ENCODE measurements around the gene LRGUK.

Gene LRGUK

DNA sequence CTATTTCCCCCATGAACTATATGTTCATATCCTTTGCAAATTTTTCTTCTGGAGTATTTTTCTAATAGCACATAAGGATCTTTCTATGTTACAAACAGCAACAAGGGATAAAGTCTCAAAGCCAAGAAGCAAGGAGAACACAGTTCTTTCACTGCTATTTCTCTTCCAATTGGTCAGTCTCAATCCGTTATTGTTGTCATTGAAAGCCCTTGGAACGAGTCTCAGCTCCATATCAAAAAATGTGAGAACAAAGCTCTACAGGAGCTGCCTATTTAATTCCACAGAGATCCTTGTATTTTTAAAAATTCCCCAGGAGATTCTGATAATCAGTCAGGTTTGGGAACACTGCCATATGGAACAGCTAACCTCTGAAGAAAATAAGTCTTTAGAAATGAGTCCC is 173.8 kb downstream of the LRGUK start:
- no peak for DNase-seq
- TF ChIP-seq POLR2A (IDR thresholded peaks at IDR 0.05; ENCODE audit: low read length), result no peak
- no peak for TF ChIP-seq GATA1 (IDR thresholded peaks at IDR 0.05; ENCODE audit: low read depth, low read length)

DNA sequence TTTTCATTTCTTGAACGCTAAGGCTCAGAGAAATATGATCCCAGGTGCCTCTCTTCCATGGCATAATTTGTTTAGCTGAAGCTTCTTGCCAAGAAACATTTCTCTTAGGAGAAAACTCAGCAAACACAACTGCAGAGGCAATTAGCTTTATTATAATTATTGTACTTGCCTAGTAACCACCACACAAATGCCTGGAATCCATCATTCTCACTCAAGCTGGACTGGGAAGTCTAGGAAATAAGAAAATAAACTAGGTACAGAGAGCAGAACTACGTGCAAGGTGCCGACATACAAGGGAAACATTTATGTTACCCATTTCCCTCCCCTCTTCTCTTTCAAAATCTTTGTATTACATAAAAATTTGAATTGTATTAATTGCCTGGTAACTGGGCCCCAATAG is 174.5 kb downstream of the LRGUK start:
- TF ChIP-seq GATA1 (IDR thresholded peaks at IDR 0.05; ENCODE audit: low read depth, low read length) (no peak), POLR2A (IDR thresholded peaks at IDR 0.05; ENCODE audit: low read length) (no peak)
- no peak for DNase-seq

DNA sequence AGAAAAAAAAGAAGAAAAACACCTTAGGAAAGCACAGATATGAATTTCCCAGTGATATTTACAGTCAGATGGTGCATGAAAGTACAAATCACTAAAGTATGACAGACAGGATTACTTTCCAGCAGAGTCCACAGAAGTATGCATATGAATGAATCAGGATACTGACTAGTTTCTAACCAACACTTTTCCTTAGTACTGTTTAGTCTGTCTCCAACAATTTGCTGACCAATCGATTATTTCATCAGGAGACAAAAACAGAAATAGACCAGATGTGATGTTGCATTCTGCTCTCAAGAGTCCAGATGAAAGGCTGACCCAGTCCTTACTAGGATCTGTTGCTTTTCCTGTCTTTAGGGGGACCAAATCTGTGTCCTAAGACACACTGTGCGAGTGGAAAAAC is 175.0 kb downstream of the LRGUK start:
- DNase-seq, result no peak
- no peak for TF ChIP-seq GATA1 (IDR thresholded peaks at IDR 0.05; ENCODE audit: low read depth, low read length)
- no peak for TF ChIP-seq POLR2A (IDR thresholded peaks at IDR 0.05; ENCODE audit: low read length)

DNA sequence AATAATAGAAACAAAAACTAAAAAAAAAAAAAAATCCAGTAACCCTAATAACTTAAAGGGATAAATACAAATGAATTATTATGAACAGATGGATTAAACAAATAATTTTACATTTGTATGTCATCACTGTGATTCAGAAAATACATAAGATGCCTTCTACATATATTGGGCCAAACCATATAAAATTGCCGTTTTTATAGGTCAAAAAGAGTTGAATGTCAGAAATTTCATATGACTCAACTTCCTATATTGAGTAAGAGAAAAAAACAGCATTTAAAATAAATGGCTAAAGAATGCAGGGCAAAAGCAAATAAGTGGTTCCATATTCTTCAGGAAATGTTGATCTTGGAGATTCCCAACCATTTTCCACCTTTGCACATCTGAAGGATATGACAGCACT is 180.2 kb downstream of the LRGUK start:
- no peak for DNase-seq
- no peak for TF ChIP-seq POLR2A (IDR thresholded peaks at IDR 0.05; ENCODE audit: low read length)
- no peak for TF ChIP-seq GATA1 (IDR thresholded peaks at IDR 0.05; ENCODE audit: low read depth, low read length)

DNA sequence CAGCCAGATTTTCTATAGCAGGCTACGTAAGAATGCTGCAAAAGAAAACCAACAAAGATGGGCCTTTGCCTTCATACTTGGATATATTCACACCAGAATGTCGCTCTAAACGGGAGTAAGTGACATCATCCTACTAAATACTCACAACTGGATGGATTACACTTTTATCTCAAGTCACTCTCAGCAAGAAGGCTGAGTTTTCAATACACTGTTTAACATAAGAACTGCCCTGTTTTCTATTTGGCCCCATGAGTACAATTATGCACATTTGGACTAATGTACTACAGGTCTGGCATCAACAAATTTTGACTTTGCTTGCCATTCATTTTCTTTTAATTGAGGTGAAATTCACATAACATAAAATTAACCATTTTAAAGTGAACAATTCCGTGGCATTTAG is 181.4 kb downstream of the LRGUK start:
- no peak for DNase-seq
- TF ChIP-seq GATA1 (IDR thresholded peaks at IDR 0.05; ENCODE audit: low read depth, low read length) (no peak), POLR2A (IDR thresholded peaks at IDR 0.05; ENCODE audit: low read length) (no peak)

DNA sequence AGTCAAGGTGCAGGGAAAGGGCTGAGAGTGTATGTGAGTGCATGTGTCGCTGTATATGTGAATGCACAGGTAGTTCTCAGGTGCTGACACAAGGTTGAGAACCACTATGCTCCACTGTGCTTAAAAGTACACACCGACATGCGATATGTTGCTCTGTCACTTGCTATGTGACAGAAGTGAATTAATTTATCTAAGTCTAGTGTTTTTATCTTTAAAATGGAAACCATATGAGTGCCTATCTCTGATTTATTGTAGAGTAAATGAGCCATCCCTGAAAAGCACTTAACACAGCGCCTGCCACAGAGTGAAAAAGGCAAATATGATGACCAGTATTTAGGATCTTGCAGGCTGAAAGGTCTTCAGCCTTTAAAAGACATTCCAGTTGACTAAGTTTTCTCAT is 184.7 kb downstream of the LRGUK start:
- TF ChIP-seq GATA1 (IDR thresholded peaks at IDR 0.05; ENCODE audit: low read depth, low read length) (no peak), POLR2A (IDR thresholded peaks at IDR 0.05; ENCODE audit: low read length) (no peak)
- no peak for DNase-seq

DNA sequence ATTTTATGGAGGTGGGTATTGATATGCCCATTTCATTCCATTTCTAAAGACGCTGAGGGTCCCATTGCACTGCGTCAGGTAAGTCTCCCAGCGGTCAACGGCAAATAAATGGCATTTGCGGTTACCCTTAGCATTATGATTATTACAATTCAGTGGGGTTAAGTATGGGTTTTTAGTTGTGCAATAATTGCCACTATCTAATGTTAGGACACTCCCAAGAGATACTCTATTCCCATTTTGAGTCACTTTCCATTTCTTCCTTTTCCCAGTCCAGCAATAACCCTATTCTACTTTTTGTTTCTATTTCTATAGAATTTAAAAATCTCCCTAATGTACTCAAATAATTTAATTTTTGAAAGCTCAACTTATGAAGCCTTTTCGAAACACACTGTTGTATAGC is 185.6 kb downstream of the LRGUK start:
- TF ChIP-seq POLR2A (IDR thresholded peaks at IDR 0.05; ENCODE audit: low read length) (no peak), GATA1 (IDR thresholded peaks at IDR 0.05; ENCODE audit: low read depth, low read length) (no peak)
- no peak for DNase-seq

DNA sequence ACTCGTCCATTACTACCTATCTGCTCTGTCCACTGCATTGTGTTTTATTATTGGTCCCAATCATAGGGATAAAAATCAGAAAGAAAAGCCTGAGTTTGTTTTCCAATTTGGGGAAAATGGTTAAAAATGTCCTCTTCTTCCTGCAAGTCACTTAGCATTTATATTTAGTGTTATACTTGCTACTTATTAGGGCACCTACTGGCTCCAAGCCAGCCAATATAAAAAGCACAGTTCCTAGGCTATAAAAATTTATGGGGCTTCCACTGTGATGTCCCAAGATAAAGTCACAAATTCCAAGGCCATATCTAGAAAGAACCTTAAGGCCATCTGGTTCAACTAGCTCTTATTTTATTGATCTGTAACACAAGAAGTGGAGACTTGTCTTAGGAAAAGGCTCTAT is 186.4 kb downstream of the LRGUK start:
- TF ChIP-seq GATA1 (IDR thresholded peaks at IDR 0.05; ENCODE audit: low read depth, low read length) (no peak), POLR2A (IDR thresholded peaks at IDR 0.05; ENCODE audit: low read length) (no peak)
- no peak for DNase-seq
